Astrocyte of the spinal cord (primary cell): ENCODE data around the gene CCDC89.
A peak's percentile ranks its signal among the peaks of the same experiment; 100 is the strongest.

Experiments
- DNase-seq: peaks from one replicate; pipeline ENCODE4 v3.0.0; 2011; ENCODE audit warnings: low read depth, low spot score
- H3K4me3 ChIP-seq: 2 replicates; pipeline ENCODE4 v1.5.1; 2011; ENCODE audit warnings: low read depth, mild to moderate bottlenecking, low read length, moderate library complexity
- in situ Hi-C: cut with HindIII; loops from 2 replicates; pipeline ENCODE4 v1.10.0; 2017; ENCODE audit warnings: low sequenced_read_pairs
- TF ChIP-seq, protein P1 (sequence below): IDR thresholded peaks from 2 replicates; pipeline ENCODE4 v1.5.1; 2012; ENCODE audit warnings: low read depth, mild to moderate bottlenecking, low read length, inconsistent platforms

CCDC89 gene

GRCh38 chr11:85664615-85665481 lies 21.1 kb downstream of the CCDC89 start, which contains the start of gene CREBZF:
Gene CREBZF, minus strand, starts transcription at chr11:85665129. Its CDS starts 254 bp downstream, at chr11:85664875.
- DNase-seq, result peak; percentile 96
- H3K4me3 ChIP-seq, result peak within 1 kb of the TSS; percentile 74
- in situ Hi-C loops, result no loop called here
- TF ChIP-seq, protein P1, sequence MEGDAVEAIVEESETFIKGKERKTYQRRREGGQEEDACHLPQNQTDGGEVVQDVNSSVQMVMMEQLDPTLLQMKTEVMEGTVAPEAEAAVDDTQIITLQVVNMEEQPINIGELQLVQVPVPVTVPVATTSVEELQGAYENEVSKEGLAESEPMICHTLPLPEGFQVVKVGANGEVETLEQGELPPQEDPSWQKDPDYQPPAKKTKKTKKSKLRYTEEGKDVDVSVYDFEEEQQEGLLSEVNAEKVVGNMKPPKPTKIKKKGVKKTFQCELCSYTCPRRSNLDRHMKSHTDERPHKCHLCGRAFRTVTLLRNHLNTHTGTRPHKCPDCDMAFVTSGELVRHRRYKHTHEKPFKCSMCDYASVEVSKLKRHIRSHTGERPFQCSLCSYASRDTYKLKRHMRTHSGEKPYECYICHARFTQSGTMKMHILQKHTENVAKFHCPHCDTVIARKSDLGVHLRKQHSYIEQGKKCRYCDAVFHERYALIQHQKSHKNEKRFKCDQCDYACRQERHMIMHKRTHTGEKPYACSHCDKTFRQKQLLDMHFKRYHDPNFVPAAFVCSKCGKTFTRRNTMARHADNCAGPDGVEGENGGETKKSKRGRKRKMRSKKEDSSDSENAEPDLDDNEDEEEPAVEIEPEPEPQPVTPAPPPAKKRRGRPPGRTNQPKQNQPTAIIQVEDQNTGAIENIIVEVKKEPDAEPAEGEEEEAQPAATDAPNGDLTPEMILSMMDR, result no peak

DNA sequence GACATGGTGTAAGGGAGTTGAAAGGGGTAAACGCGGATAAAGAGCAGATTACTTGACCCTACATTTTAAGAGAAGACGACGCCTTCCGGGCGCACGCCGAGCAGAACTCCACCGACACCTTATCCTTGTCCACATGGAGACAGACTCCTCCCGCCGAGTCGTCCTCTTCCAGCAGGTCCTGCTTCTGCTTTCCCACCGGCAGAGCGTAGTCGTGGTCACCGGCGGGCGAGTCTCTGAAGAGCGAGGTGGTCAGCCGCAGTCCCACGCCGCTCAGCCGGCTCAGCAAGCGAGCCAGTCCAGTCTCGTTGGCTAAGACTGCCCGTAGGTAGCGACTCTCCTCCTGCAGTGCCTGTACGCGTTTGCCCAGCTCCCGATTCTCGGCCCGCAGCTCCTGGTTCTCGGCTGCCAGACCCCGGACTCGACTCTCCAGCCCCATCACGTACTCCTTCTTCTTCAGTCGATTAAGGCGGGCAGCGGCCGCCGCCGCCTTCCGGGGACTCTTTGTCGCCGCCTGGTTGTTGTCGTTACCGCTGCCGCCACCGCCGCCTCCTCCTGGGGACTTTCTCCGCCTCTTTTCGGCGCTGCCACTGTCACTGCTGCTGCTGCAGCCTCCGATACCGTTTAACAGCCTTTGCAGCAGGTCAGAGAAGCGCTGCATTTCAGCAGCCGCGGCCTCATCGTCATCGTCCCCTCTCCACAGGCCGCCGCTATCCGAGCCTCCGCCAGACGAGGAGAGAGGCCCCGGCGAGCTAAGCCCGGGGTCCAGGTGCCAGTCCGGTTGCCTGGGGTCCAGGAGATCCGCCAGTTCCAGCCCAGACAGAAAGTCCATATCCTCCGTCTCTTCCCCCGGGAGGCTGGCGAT lies 22.0 kb downstream of the CCDC89 start:
- in situ Hi-C loops, result no loop called here
- TF ChIP-seq, protein P1, result peak; percentile 51
- DNase-seq, result peak; percentile 60
- H3K4me3 ChIP-seq, result peak overlapping the region; percentile 74

DNA sequence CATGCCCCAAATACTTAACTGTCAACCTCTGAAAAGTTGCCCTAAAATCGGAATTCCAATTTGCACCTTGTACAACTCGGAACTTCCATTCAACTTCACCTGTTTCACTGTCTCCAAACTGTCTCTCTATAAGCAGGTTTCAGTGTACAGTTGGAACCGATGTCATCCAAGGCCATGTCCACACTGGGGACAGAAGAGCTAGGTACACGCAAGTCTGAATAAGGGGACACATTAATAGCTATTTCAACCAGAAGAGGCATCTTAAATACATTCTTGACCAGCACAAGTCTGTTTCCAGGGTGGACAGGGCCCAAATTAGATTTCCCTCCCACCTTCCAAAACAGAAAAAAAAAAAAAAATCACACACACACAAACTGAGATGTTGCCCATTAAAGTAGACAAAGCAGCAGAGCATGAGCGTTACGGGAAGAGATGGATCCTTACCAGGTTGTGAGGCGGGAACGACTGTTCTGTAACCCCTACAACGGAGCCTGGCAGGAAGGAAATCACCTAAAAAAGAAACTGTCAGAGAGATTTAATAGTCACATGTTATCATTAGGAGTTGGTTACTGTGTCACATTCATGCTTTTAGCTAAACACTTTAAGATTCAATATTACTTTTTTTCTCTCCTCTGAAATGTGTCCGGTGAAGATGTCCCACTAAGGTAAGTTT lies 22.8 kb downstream of the CCDC89 start:
- TF ChIP-seq, protein P1, result no peak
- in situ Hi-C loops, result no loop called here
- peak overlapping the region; percentile 74 for H3K4me3 ChIP-seq
- DNase-seq, result no peak

DNA sequence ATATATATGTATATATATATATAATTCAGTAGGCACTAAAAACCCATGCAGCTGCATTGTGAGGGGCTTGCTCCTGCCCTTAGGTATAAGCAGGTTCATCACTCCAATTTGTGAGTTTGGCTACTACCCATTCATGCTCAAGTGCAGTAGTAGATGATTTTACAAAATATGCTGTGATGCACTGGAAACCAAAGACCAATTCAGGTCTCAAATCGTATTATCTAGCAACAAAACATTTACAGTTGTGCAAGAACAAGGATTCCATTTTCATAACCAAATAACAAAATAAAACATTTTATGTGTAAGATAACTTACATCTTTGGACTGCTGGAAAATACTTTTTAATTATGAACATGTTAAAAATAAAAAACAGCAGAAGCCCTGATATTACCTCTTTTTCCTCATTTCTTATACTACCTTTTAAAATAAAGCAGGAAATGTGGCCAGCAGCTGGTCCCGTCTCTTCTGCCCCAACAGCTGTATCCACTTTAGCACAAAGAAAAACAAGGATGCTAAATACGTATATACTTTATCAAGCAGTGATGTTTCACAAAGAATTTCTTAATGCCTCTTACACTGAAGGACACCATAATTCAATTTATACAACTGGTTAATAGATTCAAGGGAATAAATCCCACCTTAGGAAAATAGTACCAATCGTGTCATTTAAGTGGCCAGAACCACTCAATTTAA lies 23.9 kb downstream of the CCDC89 start:
- in situ Hi-C loops, result no loop called here
- H3K4me3 ChIP-seq, result peak overlapping the region; percentile 74
- TF ChIP-seq, protein P1, result no peak

GRCh38 chr11:85658180-85658579 lies 27.8 kb downstream of the CCDC89 start:
- no peak overlapping the region for H3K4me3 ChIP-seq
- no peak for DNase-seq
- in situ Hi-C loops, result no loop called here
- TF ChIP-seq, protein P1, result no peak

More for the DNA sequence above, 23.9 kb downstream of the CCDC89 start:
- DNase-seq, result peak; percentile 17
